Endodermal cell (in vitro differentiated cells): ENCODE results near the gene LRRC53. TPM values are rescaled to one million over a fixed set of nuclear protein-coding genes. Genes with fewer than 3 reads are reported as not detected.

ENCODE experiments used
- DNase-seq: peaks from one replicate; pipeline ENCODE4 v3.0.0-alpha.2; 2017
- H3K27ac ChIP-seq: 2 replicates; pipeline ENCODE4 v1.5.1; 2013; ENCODE audit warnings: mild to moderate bottlenecking, low read depth, low read length, moderate library complexity
- H3K27me3 ChIP-seq: 2 replicates; pipeline ENCODE4 v1.6.1; 2013; ENCODE audit warnings: mild to moderate bottlenecking, low read length, moderate library complexity; ENCODE audit not compliant: insufficient read depth, control insufficient read depth, poor library complexity, severe bottlenecking
- H3K36me3 ChIP-seq: 2 replicates; pipeline ENCODE4 v1.7.0; 2013; ENCODE audit warnings: mild to moderate bottlenecking, low read length, moderate library complexity; ENCODE audit not compliant: control insufficient read depth, insufficient read depth
- H3K4me1 ChIP-seq: one replicate; pipeline ENCODE4 v1.7.0; 2013; ENCODE audit warnings: low read length; ENCODE audit not compliant: control insufficient read depth, insufficient read depth
- H3K4me3 ChIP-seq: 2 replicates; pipeline ENCODE4 v1.5.1; 2013; ENCODE audit warnings: mild to moderate bottlenecking, low read length, moderate library complexity
- H3K9ac ChIP-seq: 2 replicates; pipeline ENCODE4 v1.6.1; 2013; ENCODE audit warnings: mild to moderate bottlenecking, low read length, moderate library complexity; ENCODE audit not compliant: poor library complexity, severe bottlenecking; ENCODE audit errors: extremely low read depth
- H3K9me3 ChIP-seq: 2 replicates; pipeline ENCODE4 v1.6.1; 2013; ENCODE audit warnings: mild to moderate bottlenecking, low read length, moderate library complexity; ENCODE audit not compliant: control insufficient read depth
- H3K27ac Mint-ChIP-seq: 2 replicates; pipeline ENCODE4 v1.8.0; 2020; ENCODE audit warnings: mixed read lengths
- H3K27me3 Mint-ChIP-seq: 2 replicates; pipeline ENCODE4 v1.8.0; 2021; ENCODE audit warnings: mild to moderate bottlenecking, mixed read lengths; ENCODE audit not compliant: insufficient read depth
- H3K36me3 Mint-ChIP-seq: 2 replicates; pipeline ENCODE4 v1.8.0; 2020; ENCODE audit warnings: low read depth, mixed read lengths
- H3K4me1 Mint-ChIP-seq: 2 replicates; pipeline ENCODE4 v1.8.0; 2020; ENCODE audit warnings: mixed read lengths
- H3K4me3 Mint-ChIP-seq: 2 replicates; pipeline ENCODE4 v1.8.0; 2020; ENCODE audit warnings: mild to moderate bottlenecking, moderate library complexity, mixed read lengths
- H3K9me3 Mint-ChIP-seq: 2 replicates; pipeline ENCODE4 v1.8.0; 2020; ENCODE audit warnings: mild to moderate bottlenecking, mixed read lengths
- WGBS, 2 experiments: methylation state at CpG; one replicate each; pipeline versions ENCODE4 v1.1.5 to v1.1.7; 2013; ENCODE audit warnings: missing lambda C conversion rate in 2 of 2, mixed read lengths in 1 of 2; ENCODE audit not compliant: insufficient coverage in 1 of 2, insufficient read length in 1 of 2; 5-methylcytosine and 5-hydroxymethylcytosine counted together
- total RNA-seq, 2 donors: library from RNA; stranded (reverse); fragmentation: NEBNext Ultra II Directional in 1 of 2; extraction: Animal tissue kit (Norgen Biotek cat#: 25700) in 1 of 2; gene quantifications; 2 replicates in 1 of 2; 3 replicates in 1 of 2; pipeline ENCODE4 v1.2.1, GENCODE V29; 2021
- TF ChIP-seq, protein P1 (sequence below): fragments of 200-600 bp; sonication (generic); conservative IDR thresholded peaks from 2 replicates; pipeline ENCODE4 v1.5.0; 2021; ENCODE audit warnings: antibody characterized with exemption, mild to moderate bottlenecking

The LRRC53 gene
- total RNA-seq, 2 donors from 2014 or later = not detected

DNA sequence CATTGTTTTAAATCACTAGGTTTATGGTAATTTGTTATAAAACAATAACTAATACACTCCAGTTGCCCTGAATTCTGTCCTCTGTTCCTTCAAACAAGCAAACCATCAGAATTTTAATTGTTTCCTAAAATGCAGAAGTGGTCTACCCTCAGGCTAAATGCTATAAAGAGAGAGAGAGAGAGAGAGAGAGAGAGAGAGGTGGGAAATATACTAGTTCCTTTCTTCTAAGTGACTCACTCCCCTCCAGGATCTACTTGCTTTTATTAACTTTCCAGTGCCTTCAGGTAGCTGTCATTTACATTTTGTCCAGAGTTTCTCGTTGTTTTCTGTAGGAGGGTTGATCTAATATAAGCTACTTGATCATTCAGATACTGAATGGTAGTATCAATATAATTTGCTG lies 26.4 kb downstream of the LRRC53 start:
- H3K27me3 ChIP-seq = no peaks in the 10 kb centered on the region
- H3K4me3 Mint-ChIP-seq = no peak overlapping the region
- DNase-seq = no peak
- no peak overlapping the region for H3K27ac ChIP-seq
- 87% methylated on average over 1 of the region's 1 CpG; no CpG with 5 or more reads in 1 of the 2 experiments for WGBS, 2 experiments
- peaks cover 2% of the 10 kb centered on the region for H3K4me1 ChIP-seq
- TF ChIP-seq, protein P1, sequence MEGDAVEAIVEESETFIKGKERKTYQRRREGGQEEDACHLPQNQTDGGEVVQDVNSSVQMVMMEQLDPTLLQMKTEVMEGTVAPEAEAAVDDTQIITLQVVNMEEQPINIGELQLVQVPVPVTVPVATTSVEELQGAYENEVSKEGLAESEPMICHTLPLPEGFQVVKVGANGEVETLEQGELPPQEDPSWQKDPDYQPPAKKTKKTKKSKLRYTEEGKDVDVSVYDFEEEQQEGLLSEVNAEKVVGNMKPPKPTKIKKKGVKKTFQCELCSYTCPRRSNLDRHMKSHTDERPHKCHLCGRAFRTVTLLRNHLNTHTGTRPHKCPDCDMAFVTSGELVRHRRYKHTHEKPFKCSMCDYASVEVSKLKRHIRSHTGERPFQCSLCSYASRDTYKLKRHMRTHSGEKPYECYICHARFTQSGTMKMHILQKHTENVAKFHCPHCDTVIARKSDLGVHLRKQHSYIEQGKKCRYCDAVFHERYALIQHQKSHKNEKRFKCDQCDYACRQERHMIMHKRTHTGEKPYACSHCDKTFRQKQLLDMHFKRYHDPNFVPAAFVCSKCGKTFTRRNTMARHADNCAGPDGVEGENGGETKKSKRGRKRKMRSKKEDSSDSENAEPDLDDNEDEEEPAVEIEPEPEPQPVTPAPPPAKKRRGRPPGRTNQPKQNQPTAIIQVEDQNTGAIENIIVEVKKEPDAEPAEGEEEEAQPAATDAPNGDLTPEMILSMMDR = no peak
- H3K4me3 ChIP-seq = no peak overlapping the region
- H3K9me3 Mint-ChIP-seq = no peaks in the 10 kb centered on the region
- no peak overlapping the region for H3K27ac Mint-ChIP-seq
- H3K36me3 ChIP-seq = no peaks in the 10 kb centered on the region
- no peak overlapping the region for H3K9ac ChIP-seq
- no peaks in the 10 kb centered on the region for H3K9me3 ChIP-seq
- no peaks in the 10 kb centered on the region for H3K36me3 Mint-ChIP-seq
- H3K4me1 Mint-ChIP-seq = peaks cover 15% of the 10 kb centered on the region
- no peaks in the 10 kb centered on the region for H3K27me3 Mint-ChIP-seq

- H3K36me3 ChIP-seq = no peaks in the 10 kb centered on the region
- H3K27ac ChIP-seq = no peak overlapping the region
- TF ChIP-seq, protein P1 = no peak
- 96% methylated on average over 3 of the region's 3 CpGs; no CpG with 5 or more reads in 1 of the 2 experiments for WGBS, 2 experiments
- H3K4me1 ChIP-seq = peaks cover 2% of the 10 kb centered on the region
- no peaks in the 10 kb centered on the region for H3K9me3 ChIP-seq
- no peak overlapping the region for H3K4me3 Mint-ChIP-seq
- no peaks in the 10 kb centered on the region for H3K27me3 ChIP-seq
- peaks cover 2% of the 10 kb centered on the region for H3K27me3 Mint-ChIP-seq
- no peaks in the 10 kb centered on the region for H3K9me3 Mint-ChIP-seq
- no peaks in the 10 kb centered on the region for H3K36me3 Mint-ChIP-seq
- H3K4me3 ChIP-seq = no peak overlapping the region
- H3K4me1 Mint-ChIP-seq = peaks cover 16% of the 10 kb centered on the region
- no peak for DNase-seq
- no peak overlapping the region for H3K9ac ChIP-seq
- no peak overlapping the region for H3K27ac Mint-ChIP-seq
These were observed 26.8 kb downstream of the LRRC53 start for GRCh38 chr1:74485622-74486021.

DNA sequence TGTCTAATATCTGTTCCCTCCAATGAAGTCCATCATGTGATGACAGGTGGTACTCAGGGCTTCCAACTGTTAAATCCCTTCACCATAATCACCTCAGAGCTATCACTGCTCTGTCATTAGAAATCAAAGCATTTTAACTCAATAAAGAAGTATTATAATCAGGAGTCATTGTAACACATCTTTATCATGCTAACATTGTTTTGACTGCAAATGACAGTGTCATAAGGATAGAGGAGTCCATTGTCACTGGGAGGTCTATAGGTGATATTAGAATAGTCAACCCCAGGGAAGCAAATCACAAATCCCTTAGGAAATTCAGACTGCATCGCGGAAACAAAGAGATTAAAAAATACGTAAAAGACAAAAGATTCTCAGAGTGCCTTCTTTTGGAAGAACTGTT lies 30.8 kb downstream of the LRRC53 start:
- Mint-ChIP-seq H3K27me3 (peaks cover 5% of the 10 kb centered on the region), H3K4me3 (no peak overlapping the region), H3K9me3 (no peaks in the 10 kb centered on the region), H3K4me1 (peaks cover 20% of the 10 kb centered on the region), H3K27ac (no peak overlapping the region), H3K36me3 (no peaks in the 10 kb centered on the region)
- peaks cover 2% of the 10 kb centered on the region for H3K4me1 ChIP-seq
- no peaks in the 10 kb centered on the region for H3K27me3 ChIP-seq
- WGBS, 2 experiments = 77 to 93% methylated on average over 3 of the region's 3 CpGs
- DNase-seq = no peak
- TF ChIP-seq, protein P1 = no peak
- H3K36me3 ChIP-seq = no peaks in the 10 kb centered on the region
- no peaks in the 10 kb centered on the region for H3K9me3 ChIP-seq
- H3K9ac ChIP-seq = no peak overlapping the region
- H3K4me3 ChIP-seq = no peak overlapping the region
- no peak overlapping the region for H3K27ac ChIP-seq
